ENCODE results near the gene UBTD1. TPM values are rescaled to one million over a fixed set of nuclear protein-coding genes. Genes with fewer than 3 reads are reported as not detected.

The UBTD1 gene
- polyA plus RNA-seq, 3 donors, result 17.2 to 20.0 (median 19.0) TPM

DNA sequence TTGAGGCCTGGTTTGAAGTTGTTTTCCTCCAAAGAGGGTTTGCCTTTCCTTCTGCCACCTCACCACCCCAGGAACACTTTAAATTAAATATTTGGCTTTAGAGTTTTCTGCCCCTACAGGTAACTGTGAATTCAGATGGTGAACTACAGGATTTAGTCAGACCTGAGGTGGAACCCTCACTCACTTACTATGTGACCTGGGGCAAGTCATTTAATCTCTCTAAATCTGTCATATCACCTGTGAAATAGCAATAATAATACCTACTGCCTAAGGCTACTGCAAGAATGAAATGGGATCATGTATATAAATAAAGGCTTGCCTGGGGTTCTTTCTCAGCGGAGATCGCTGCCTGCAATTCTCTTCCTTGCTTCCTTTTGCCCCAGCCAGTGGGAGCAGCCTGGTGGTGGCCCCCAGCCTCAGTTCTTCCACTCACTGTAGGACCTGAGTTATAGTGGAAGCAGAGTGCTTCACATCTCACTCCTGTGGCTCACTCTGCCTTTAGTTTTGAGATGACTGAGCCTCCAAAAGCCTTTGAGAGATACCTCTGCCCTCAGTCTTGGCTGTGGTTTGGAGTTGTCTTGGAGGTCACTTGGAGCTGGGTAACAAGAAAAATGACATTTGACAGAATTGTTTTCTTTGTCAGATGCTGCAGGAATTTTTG, 67.7 kb downstream of the UBTD1 start:
- no CpG with 5 or more reads among the region's 2 CpGs for WGBS (ENCODE audit: insufficient coverage)
- H3K27ac ChIP-seq (ENCODE audit: low read depth in 1 of 2, low read length in 2 of 2), result no peak overlapping the region
- H3K4me1 Mint-ChIP-seq, result no peaks in the 10 kb centered on the region
- H2AFZ ChIP-seq (ENCODE audit: insufficient read depth, low read depth, low read length, poor library complexity, severe bottlenecking), result no peak overlapping the region
- H3K9ac ChIP-seq (ENCODE audit: insufficient read depth, low read length, poor library complexity, severe bottlenecking), result no peak overlapping the region
- H3K79me2 ChIP-seq (ENCODE audit: insufficient read depth, low read length), result no peaks in the 10 kb centered on the region
- H3K36me3 Mint-ChIP-seq, result peaks cover 27 to 37% of the 10 kb centered on the region in 2 donors
- H3K9me3 Mint-ChIP-seq, result peaks cover 3 to 11% (median 6%) of the 10 kb centered on the region in 7 donors
- TF ChIP-seq, protein P1, sequence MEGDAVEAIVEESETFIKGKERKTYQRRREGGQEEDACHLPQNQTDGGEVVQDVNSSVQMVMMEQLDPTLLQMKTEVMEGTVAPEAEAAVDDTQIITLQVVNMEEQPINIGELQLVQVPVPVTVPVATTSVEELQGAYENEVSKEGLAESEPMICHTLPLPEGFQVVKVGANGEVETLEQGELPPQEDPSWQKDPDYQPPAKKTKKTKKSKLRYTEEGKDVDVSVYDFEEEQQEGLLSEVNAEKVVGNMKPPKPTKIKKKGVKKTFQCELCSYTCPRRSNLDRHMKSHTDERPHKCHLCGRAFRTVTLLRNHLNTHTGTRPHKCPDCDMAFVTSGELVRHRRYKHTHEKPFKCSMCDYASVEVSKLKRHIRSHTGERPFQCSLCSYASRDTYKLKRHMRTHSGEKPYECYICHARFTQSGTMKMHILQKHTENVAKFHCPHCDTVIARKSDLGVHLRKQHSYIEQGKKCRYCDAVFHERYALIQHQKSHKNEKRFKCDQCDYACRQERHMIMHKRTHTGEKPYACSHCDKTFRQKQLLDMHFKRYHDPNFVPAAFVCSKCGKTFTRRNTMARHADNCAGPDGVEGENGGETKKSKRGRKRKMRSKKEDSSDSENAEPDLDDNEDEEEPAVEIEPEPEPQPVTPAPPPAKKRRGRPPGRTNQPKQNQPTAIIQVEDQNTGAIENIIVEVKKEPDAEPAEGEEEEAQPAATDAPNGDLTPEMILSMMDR (IDR thresholded peaks at IDR 0.05), result no peak
- H4K20me1 ChIP-seq (ENCODE audit: insufficient read depth, low read length), result no peaks in the 10 kb centered on the region
- peaks cover 0 to 5% of the 10 kb centered on the region in 2 donors for H3K9me3 ChIP-seq (replicated peaks in 1 of 2; ENCODE audit: control insufficient read depth in 1 of 2, insufficient read depth in 1 of 2, low read length in 2 of 2)
- no peaks in the 10 kb centered on the region for H3K27me3 ChIP-seq (ENCODE audit: control insufficient read depth in 2 of 2, insufficient read depth in 2 of 2, low read length in 2 of 2)
- H3K27me3 Mint-ChIP-seq (ENCODE audit: low read depth in 3 of 3), result no peaks in the 10 kb centered on the region
- no peaks in the 10 kb centered on the region for H3K4me1 ChIP-seq (ENCODE audit: control insufficient read depth in 1 of 2, insufficient read depth in 2 of 2, low read length in 2 of 2)
- intact Hi-C loops (cut with micrococcal nuclease), result no loop called here
- no peak overlapping the region for H3K4me3 ChIP-seq (replicated peaks in 1 of 3; ENCODE audit: low read depth in 2 of 3, low read length in 3 of 3)
- no peak for DNase-seq
- H3K27ac Mint-ChIP-seq, result no peak overlapping the region
- H3K36me3 ChIP-seq (replicated peaks in 1 of 2; ENCODE audit: control insufficient read depth in 1 of 2, insufficient read depth in 2 of 2, low read length in 2 of 2), result peaks cover 28 to 38% of the 10 kb centered on the region in 2 donors
- H3K4me2 ChIP-seq (replicated peaks; ENCODE audit: extremely low read depth, low read length, poor library complexity, severe bottlenecking), result no peak overlapping the region
- H3K4me3 Mint-ChIP-seq, result no peak overlapping the region

DNA sequence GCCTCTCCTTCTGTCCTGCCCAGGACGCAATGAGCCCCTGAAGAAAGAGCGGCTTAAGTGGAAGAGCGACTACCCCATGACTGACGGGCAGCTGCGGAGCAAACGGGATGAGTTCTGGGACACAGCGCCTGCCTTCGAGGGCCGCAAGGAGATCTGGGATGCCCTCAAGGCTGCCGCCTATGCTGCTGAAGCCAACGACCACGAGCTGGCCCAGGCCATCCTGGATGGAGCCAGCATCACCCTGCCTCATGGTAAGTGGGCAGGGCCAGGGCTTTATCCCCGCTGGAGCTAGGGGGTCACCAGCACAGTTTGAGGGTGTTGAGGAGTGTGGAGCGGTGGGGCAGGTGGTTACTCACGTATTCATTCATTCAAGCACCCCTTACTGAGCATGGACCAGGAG, 69.2 kb downstream of the UBTD1 start:
- Mint-ChIP-seq H3K36me3 (peaks cover 27 to 37% of the 10 kb centered on the region in 2 donors), H3K4me3 (no peak overlapping the region), H3K27me3 (ENCODE audit: low read depth in 3 of 3) (peaks cover 0 to 2% (median 0%) of the 10 kb centered on the region in 3 donors), H3K4me1 (no peaks in the 10 kb centered on the region), H3K9me3 (no peaks in the 10 kb centered on the region), H3K27ac (no peak overlapping the region)
- peaks cover 4% of the 10 kb centered on the region for H4K20me1 ChIP-seq (ENCODE audit: insufficient read depth, low read length)
- H3K9me3 ChIP-seq (replicated peaks in 1 of 2; ENCODE audit: control insufficient read depth in 1 of 2, insufficient read depth in 1 of 2, low read length in 2 of 2), result no peaks in the 10 kb centered on the region
- no peak overlapping the region for H3K4me3 ChIP-seq (replicated peaks in 1 of 3; ENCODE audit: low read depth in 2 of 3, low read length in 3 of 3)
- H3K36me3 ChIP-seq (replicated peaks in 1 of 2; ENCODE audit: control insufficient read depth in 1 of 2, insufficient read depth in 2 of 2, low read length in 2 of 2), result peaks cover 28 to 44% of the 10 kb centered on the region in 2 donors
- TF ChIP-seq, protein P1 (IDR thresholded peaks at IDR 0.05), result no peak
- WGBS (ENCODE audit: insufficient coverage), result 98% methylated on average over 8 of the region's 15 CpGs
- H3K9ac ChIP-seq (ENCODE audit: insufficient read depth, low read length, poor library complexity, severe bottlenecking), result no peak overlapping the region
- no peak overlapping the region for H3K27ac ChIP-seq (ENCODE audit: low read depth in 1 of 2, low read length in 2 of 2)
- DNase-seq, result no peak
- H3K79me2 ChIP-seq (ENCODE audit: insufficient read depth, low read length), result no peaks in the 10 kb centered on the region
- H3K4me1 ChIP-seq (ENCODE audit: control insufficient read depth in 1 of 2, insufficient read depth in 2 of 2, low read length in 2 of 2), result no peaks in the 10 kb centered on the region
- no peaks in the 10 kb centered on the region for H3K27me3 ChIP-seq (ENCODE audit: control insufficient read depth in 2 of 2, insufficient read depth in 2 of 2, low read length in 2 of 2)
- no peak overlapping the region for H3K4me2 ChIP-seq (replicated peaks; ENCODE audit: extremely low read depth, low read length, poor library complexity, severe bottlenecking)
- intact Hi-C loops (cut with micrococcal nuclease), result no loop called here
- no peak overlapping the region for H2AFZ ChIP-seq (ENCODE audit: insufficient read depth, low read depth, low read length, poor library complexity, severe bottlenecking)
